Testis (tissue), 3 donors: ENCODE data around the gene CAPZA2. TPM values are rescaled to one million over a fixed set of nuclear protein-coding genes. Genes with fewer than 3 reads are reported as not detected.

Source experiments
- DNase-seq: peaks from one replicate; pipeline ENCODE4 v3.0.0-alpha.2; 2019
- H3K27ac ChIP-seq, 2 donors: fragments of 200-600 bp; sonication (generic); one replicate each; pipeline ENCODE4 v1.5.1; 2019
- H3K27me3 ChIP-seq: fragments of 200-600 bp; sonication (generic); one replicate; pipeline ENCODE4 v1.5.1; 2019
- H3K36me3 ChIP-seq: fragments of 200-600 bp; sonication (generic); one replicate; pipeline ENCODE4 v1.5.1; 2017; ENCODE audit warnings: low read depth; ENCODE audit errors: missing control alignments
- H3K4me1 ChIP-seq: fragments of 200-600 bp; sonication (generic); one replicate; pipeline ENCODE4 v1.5.1; 2019
- H3K4me3 ChIP-seq, 2 donors: fragments of 200-600 bp; sonication (generic); one replicate each; pipeline ENCODE4 v1.5.1; 2017 to 2019
- H3K9me3 ChIP-seq: fragments of 200-600 bp; sonication (generic); one replicate; pipeline ENCODE4 v1.5.1; 2017
- CTCF ChIP-seq, 3 experiments: fragments of 450-650 bp in 2 of 3; fragments of 200-600 bp in 1 of 3; sonication (generic) in 1 of 3; IDR thresholded peaks; one replicate each; pipeline ENCODE4 v1.5.1; 2016 to 2019; ENCODE audit warnings: antibody characterized with exemption in 3 of 3, mild to moderate bottlenecking in 2 of 3, moderate library complexity in 1 of 3
- POLR2A ChIP-seq: fragments of 450-650 bp; IDR thresholded peaks from one replicate; pipeline ENCODE4 v1.6.1; 2017; ENCODE audit warnings: antibody characterized with exemption, mild to moderate bottlenecking, moderate library complexity
- WGBS, 2 donors: methylation state at CpG; one replicate each; pipeline ENCODE4 v1.1.5; 2018; 5-methylcytosine and 5-hydroxymethylcytosine counted together
- intact Hi-C: fragments of 100-400 bp; cut with DNase I; formaldehyde crosslinking; loops from one replicate; pipeline ENCODE4 v1.15.1; 2023; ENCODE audit warnings: low total_unique reads
- polyA plus RNA-seq: library from polyadenylated mRNA; stranded (reverse); fragments of 350-450 nt; fragmentation: Illumina TruSeq; extraction: RNeasy Lipid Tissue Mini Kit (QIAGEN cat#74804); gene quantifications from one replicate; pipeline ENCODE4 v1.2.3, GENCODE V29; 2014; ENCODE audit warnings: low read depth, low replicate concordance; ENCODE audit not compliant: insufficient read depth
- total RNA-seq, 2 donors: library from RNA; depleted of rRNA; stranded (reverse); fragments of >200 nt; gene quantifications; one replicate each; pipeline ENCODE4 v1.2.3, GENCODE V29; 2016

Gene CAPZA2
- total and polyA plus RNA-seq, 3 donors from 2014 or later: 57.9 to 69.4 (median 69.4) TPM

- Histone ChIP-seq H3K27me3 (no peaks in the 10 kb centered on the region), H3K27ac (no peak overlapping the region), H3K4me3 (no peak overlapping the region), H3K36me3 (no peaks in the 10 kb centered on the region), H3K4me1 (no peaks in the 10 kb centered on the region), H3K9me3 (no peaks in the 10 kb centered on the region)
- TF ChIP-seq POLR2A (no peak), CTCF (IDR thresholded peaks at IDR 0.05) (no peak)
- intact Hi-C loops: no loop called here
- no peak for DNase-seq
- 58 to 73% methylated on average over 3 of the region's 3 CpGs for WGBS, 2 donors
Observed at GRCh38 chr7:116929021-116929420, 66.6 kb downstream of the CAPZA2 start.

GRCh38 chr7:116929914-116930913 is 67.8 kb downstream of the CAPZA2 start:
- no peaks in the 10 kb centered on the region for H3K27me3 ChIP-seq
- 16 to 20% methylated on average over 25 of the region's 25 CpGs for WGBS, 2 donors
- H3K4me1 ChIP-seq: no peaks in the 10 kb centered on the region
- DNase-seq: peak; percentile 94
- no peak overlapping the region for H3K4me3 ChIP-seq
- TF ChIP-seq POLR2A: no peak
- TF ChIP-seq CTCF (IDR thresholded peaks at IDR 0.05): peak; percentile 88 to 96 (median 92)
- intact Hi-C loops: loop anchor here (10.0 kb wide), 1 partner anchor 185 kb away; no protein-coding TSS in a partner anchor
- H3K9me3 ChIP-seq: no peaks in the 10 kb centered on the region
- no peak overlapping the region for H3K27ac ChIP-seq
- no peaks in the 10 kb centered on the region for H3K36me3 ChIP-seq

- no peak for DNase-seq
- H3K27ac ChIP-seq: no peak overlapping the region
- no peaks in the 10 kb centered on the region for H3K9me3 ChIP-seq
- no peaks in the 10 kb centered on the region for H3K36me3 ChIP-seq
- no peaks in the 10 kb centered on the region for H3K27me3 ChIP-seq
- WGBS, 2 donors: 98 to 99% methylated on average over 7 of the region's 7 CpGs
- no peak overlapping the region for H3K4me3 ChIP-seq
- no peak for TF ChIP-seq CTCF (IDR thresholded peaks at IDR 0.05)
- no peak for TF ChIP-seq POLR2A
- intact Hi-C loops: loop anchor here (10.0 kb wide), 1 partner anchor 182 kb away; no protein-coding TSS in a partner anchor
- H3K4me1 ChIP-seq: no peaks in the 10 kb centered on the region
Observed at GRCh38 chr7:116932566-116932965, 70.2 kb downstream of the CAPZA2 start.

- no peaks in the 10 kb centered on the region for H3K4me1 ChIP-seq
- H3K36me3 ChIP-seq: no peaks in the 10 kb centered on the region
- WGBS, 2 donors: 74 to 94% methylated on average over 3 of the region's 3 CpGs
- no peak overlapping the region for H3K4me3 ChIP-seq
- no peak for TF ChIP-seq CTCF (IDR thresholded peaks at IDR 0.05)
- TF ChIP-seq POLR2A: no peak
- no peaks in the 10 kb centered on the region for H3K9me3 ChIP-seq
- no peak overlapping the region for H3K27ac ChIP-seq
- H3K27me3 ChIP-seq: no peaks in the 10 kb centered on the region
- intact Hi-C loops: loop anchor here (10.0 kb wide), 1 partner anchor 181 kb away; no protein-coding TSS in a partner anchor
- no peak for DNase-seq
Observed at GRCh38 chr7:116933465-116933864, 71.1 kb downstream of the CAPZA2 start.
